PFSK-1 (cell line): ENCODE measurements around the gene LINC01488.

Experiments used
- FOXP2 ChIP-seq: optimal IDR thresholded peaks from 2 replicates; pipeline ENCODE3; 2011; ENCODE audit warnings: borderline replicate concordance, control low read depth, inconsistent platforms; ENCODE audit not compliant: insufficient read depth; ENCODE audit errors: extremely low read length, extremely low read depth
- POLR2AphosphoS5 ChIP-seq: IDR thresholded peaks from 2 replicates; pipeline ENCODE4 v1.6.1; 2012; ENCODE audit warnings: low read depth, mild to moderate bottlenecking, control low read depth, low read length, moderate library complexity
- REST ChIP-seq, 2 experiments: IDR thresholded peaks; 2 replicates each; pipeline versions ENCODE4 v1.6.1 to v1.8.0; 2011 to 2012; ENCODE audit warnings: low read depth in 2 of 2, low read length in 2 of 2, control low read depth in 1 of 2, inconsistent platforms in 1 of 2, mild to moderate bottlenecking in 1 of 2, moderate library complexity in 1 of 2; ENCODE audit not compliant: insufficient read depth in 1 of 2
- SIN3A ChIP-seq: IDR thresholded peaks from 2 replicates; pipeline ENCODE4 v1.6.1; 2012; ENCODE audit warnings: mild to moderate bottlenecking, low read length, moderate library complexity, borderline replicate concordance; ENCODE audit not compliant: insufficient read depth
- TAF1 ChIP-seq: IDR thresholded peaks from 2 replicates; pipeline ENCODE4 v1.6.1; 2012; ENCODE audit warnings: low read length, control low read depth, borderline replicate concordance; ENCODE audit not compliant: insufficient read depth

LINC01488 gene

GRCh38 chr11:69536406-69536805 lies 54.9 kb downstream of the LINC01488 start:
- TF ChIP-seq TAF1, result no peak
- no peak for TF ChIP-seq FOXP2
- TF ChIP-seq SIN3A, result no peak
- TF ChIP-seq POLR2AphosphoS5, result no peak
- TF ChIP-seq REST (IDR thresholded peaks at IDR 0.05; ENCODE audit: insufficient read depth in 1 of 2, low read depth in 2 of 2, low read length in 2 of 2), result no peak

- TF ChIP-seq SIN3A (no peak), TAF1 (no peak), REST (IDR thresholded peaks at IDR 0.05; ENCODE audit: insufficient read depth in 1 of 2, low read depth in 2 of 2, low read length in 2 of 2) (no peak), POLR2AphosphoS5 (no peak), FOXP2 (no peak)
Measured at GRCh38 chr11:69537126-69537525, 55.7 kb downstream of the LINC01488 start.

GRCh38 chr11:69537855-69538640 lies 56.6 kb downstream of the LINC01488 start:
- no peak for TF ChIP-seq POLR2AphosphoS5
- TF ChIP-seq SIN3A, result no peak
- no peak for TF ChIP-seq TAF1
- TF ChIP-seq REST (IDR thresholded peaks at IDR 0.05; ENCODE audit: insufficient read depth in 1 of 2, low read depth in 2 of 2, low read length in 2 of 2), result no peak
- no peak for TF ChIP-seq FOXP2

GRCh38 chr11:69538854-69539253 lies 57.4 kb downstream of the LINC01488 start:
- TF ChIP-seq SIN3A, result no peak
- no peak for TF ChIP-seq POLR2AphosphoS5
- TF ChIP-seq REST (IDR thresholded peaks at IDR 0.05; ENCODE audit: insufficient read depth in 1 of 2, low read depth in 2 of 2, low read length in 2 of 2), result no peak
- TF ChIP-seq FOXP2, result no peak
- TF ChIP-seq TAF1, result no peak
